Mesenchymal stem cell (in vitro differentiated cells and primary cell): ENCODE data around the gene OVCA2.
A peak's percentile ranks its signal among the peaks of the same experiment; 100 is the strongest.

Experiments used
- DNase-seq: peaks from one replicate; pipeline ENCODE4 v3.0.0-alpha.2; 2013
- H2AFZ ChIP-seq: one replicate; pipeline ENCODE4 v1.6.1; 2013; ENCODE audit warnings: low read depth, mild to moderate bottlenecking, control low read depth, inconsistent platforms, low read length, moderate library complexity
- H2AK5ac ChIP-seq: 2 replicates; pipeline ENCODE4 v1.6.1; 2013; ENCODE audit warnings: low read length, moderate library complexity, mild to moderate bottlenecking, inconsistent platforms; ENCODE audit not compliant: severe bottlenecking
- H2BK120ac ChIP-seq: one replicate; pipeline ENCODE4 v1.6.1; 2013; ENCODE audit warnings: low read depth, mild to moderate bottlenecking, inconsistent platforms, low read length, moderate library complexity
- H2BK12ac ChIP-seq, 2 experiments: one replicate each; pipeline ENCODE4 v1.6.1; 2013; ENCODE audit warnings: inconsistent platforms in 2 of 2, low read length in 2 of 2, mild to moderate bottlenecking in 2 of 2, moderate library complexity in 2 of 2, control low read depth in 1 of 2
- H2BK15ac ChIP-seq: one replicate; pipeline ENCODE4 v1.6.1; 2013; ENCODE audit warnings: mild to moderate bottlenecking, low read depth, inconsistent platforms; ENCODE audit not compliant: poor library complexity, severe bottlenecking
- H2BK5ac ChIP-seq: 2 replicates; pipeline ENCODE4 v1.6.1; 2013; ENCODE audit warnings: low read depth, mild to moderate bottlenecking, low read length, control low read depth, inconsistent platforms; ENCODE audit not compliant: poor library complexity, severe bottlenecking
- H3K14ac ChIP-seq, 2 experiments: one replicate each; pipeline ENCODE4 v1.6.1; 2013; ENCODE audit warnings: inconsistent platforms in 2 of 2, low read length in 2 of 2, control low read depth in 1 of 2, mild to moderate bottlenecking in 1 of 2, moderate library complexity in 1 of 2
- H3K18ac ChIP-seq, 2 experiments: one replicate each; pipeline ENCODE4 v1.6.1; 2013; ENCODE audit warnings: inconsistent platforms in 2 of 2, low read length in 2 of 2, control low read depth in 1 of 2, low read depth in 1 of 2, mild to moderate bottlenecking in 1 of 2
- H3K23ac ChIP-seq, 2 experiments: one replicate each; pipeline ENCODE4 v1.6.1; 2013; ENCODE audit warnings: inconsistent platforms in 2 of 2, low read length in 2 of 2, mild to moderate bottlenecking in 2 of 2, moderate library complexity in 2 of 2, control low read depth in 1 of 2
- H3K27ac ChIP-seq: 2 replicates; pipeline ENCODE4 v1.5.1; 2013; ENCODE audit warnings: mild to moderate bottlenecking, moderate library complexity, low read length, control low read depth, inconsistent platforms; ENCODE audit not compliant: poor library complexity, severe bottlenecking
- H3K27me3 ChIP-seq, 2 experiments: 2 replicates each; pipeline versions ENCODE4 v1.6.1 to v1.7.0; 2013; ENCODE audit warnings: low read length in 2 of 2, mild to moderate bottlenecking in 2 of 2, moderate library complexity in 2 of 2, control low read depth in 1 of 2, inconsistent platforms in 1 of 2; ENCODE audit not compliant: control insufficient read depth in 1 of 2, insufficient read depth in 1 of 2
- H3K36me3 ChIP-seq, 2 experiments: 2 replicates each; pipeline versions ENCODE4 v1.6.1 to v1.7.0; 2013; ENCODE audit warnings: low read length in 2 of 2, control low read depth in 1 of 2, inconsistent platforms in 1 of 2, low read depth in 1 of 2, mild to moderate bottlenecking in 1 of 2; ENCODE audit not compliant: insufficient read depth in 2 of 2, control insufficient read depth in 1 of 2
- H3K4ac ChIP-seq, 2 experiments: one replicate each; pipeline ENCODE4 v1.6.1; 2013; ENCODE audit warnings: inconsistent platforms in 2 of 2, low read length in 2 of 2, mild to moderate bottlenecking in 2 of 2, moderate library complexity in 2 of 2, control low read depth in 1 of 2, low read depth in 1 of 2
- H3K4me1 ChIP-seq: 2 replicates; pipeline ENCODE4 v1.6.1; 2013; ENCODE audit warnings: low read depth, low read length, control low read depth; ENCODE audit not compliant: control insufficient read depth, insufficient read depth
- H3K4me2 ChIP-seq: 2 replicates; pipeline ENCODE4 v1.6.1; 2013; ENCODE audit warnings: low read length, mild to moderate bottlenecking, inconsistent platforms; ENCODE audit not compliant: poor library complexity, severe bottlenecking
- H3K4me3 ChIP-seq, 2 experiments: 2 replicates each; pipeline versions ENCODE4 v1.5.1 to v1.7.0; 2013; ENCODE audit warnings: low read length in 2 of 2, mild to moderate bottlenecking in 2 of 2, control low read depth in 1 of 2, low read depth in 1 of 2; ENCODE audit not compliant: insufficient read depth in 1 of 2
- H3K79me1 ChIP-seq: replicated peaks from 2 replicates; pipeline ENCODE4 v1.6.1; 2013; ENCODE audit warnings: mild to moderate bottlenecking, control low read depth, low read length, inconsistent platforms; ENCODE audit not compliant: poor library complexity, severe bottlenecking
- H3K9ac ChIP-seq: 2 replicates; pipeline ENCODE4 v1.7.0; 2013; ENCODE audit warnings: mild to moderate bottlenecking, low read length, moderate library complexity
- H3K9me3 ChIP-seq: 2 replicates; pipeline ENCODE4 v1.7.0; 2013; ENCODE audit warnings: mild to moderate bottlenecking, low read length; ENCODE audit not compliant: control insufficient read depth
- H4K8ac ChIP-seq: one replicate; pipeline ENCODE4 v1.6.1; 2013; ENCODE audit warnings: inconsistent platforms, mild to moderate bottlenecking, low read length, moderate library complexity
- H4K91ac ChIP-seq: one replicate; pipeline ENCODE4 v1.6.1; 2013; ENCODE audit warnings: mild to moderate bottlenecking, low read length, inconsistent platforms
- WGBS: methylation state at CpG from one replicate; pipeline ENCODE4 v1.1.7; 2013; ENCODE audit warnings: mixed read lengths; 5-methylcytosine and 5-hydroxymethylcytosine counted together

The OVCA2 gene

GRCh38 chr17:2028234-2028614, 13.6 kb upstream of the OVCA2 start:
- H2BK15ac ChIP-seq = no peak overlapping the region
- H3K27me3 ChIP-seq = peaks cover 32 to 41% of the 10 kb centered on the region in 2 experiments
- no peak overlapping the region for H3K23ac ChIP-seq
- no peak overlapping the region for H2AFZ ChIP-seq
- H3K27ac ChIP-seq = no peak overlapping the region
- no peak overlapping the region for H2BK5ac ChIP-seq
- peaks cover 13% of the 10 kb centered on the region for H3K79me1 ChIP-seq
- H4K91ac ChIP-seq = no peak overlapping the region
- H2BK12ac ChIP-seq = no peak overlapping the region
- no peak overlapping the region for H3K9ac ChIP-seq
- H3K9me3 ChIP-seq = no peaks in the 10 kb centered on the region
- H3K4me2 ChIP-seq = no peak overlapping the region
- H3K4ac ChIP-seq = no peak overlapping the region
- H3K18ac ChIP-seq = no peak overlapping the region
- H3K4me1 ChIP-seq = peaks cover 41% of the 10 kb centered on the region
- no peak overlapping the region for H2BK120ac ChIP-seq
- no peak overlapping the region for H4K8ac ChIP-seq
- H3K4me3 ChIP-seq = no peak overlapping the region
- no peak overlapping the region for H3K14ac ChIP-seq
- 92% methylated on average over 5 of the region's 5 CpGs for WGBS
- no peak overlapping the region for H2AK5ac ChIP-seq
- no peak for DNase-seq
- peaks cover 0 to 4% of the 10 kb centered on the region in 2 experiments for H3K36me3 ChIP-seq

GRCh38 chr17:2028737-2029136, 13.1 kb upstream of the OVCA2 start:
- Histone ChIP-seq H3K4me1 (peaks cover 43% of the 10 kb centered on the region), H3K79me1 (peaks cover 18% of the 10 kb centered on the region), H3K4me3 (no peak overlapping the region), H3K27ac (no peak overlapping the region), H2BK120ac (no peak overlapping the region), H4K91ac (peak overlapping the region; percentile 18), H3K36me3 (peaks cover 5 to 9% of the 10 kb centered on the region in 2 experiments), H2AK5ac (no peak overlapping the region), H3K4ac (no peak overlapping the region), H3K9ac (no peak overlapping the region), H2BK12ac (no peak overlapping the region), H3K14ac (no peak overlapping the region), H4K8ac (no peak overlapping the region), H3K4me2 (no peak overlapping the region), H3K9me3 (no peaks in the 10 kb centered on the region), H2BK5ac (no peak overlapping the region), H3K23ac (peak overlapping the region in 1 of 2 experiments; percentile 57), H3K18ac (no peak overlapping the region), H2BK15ac (no peak overlapping the region), H2AFZ (no peak overlapping the region), H3K27me3 (peaks cover 28 to 38% of the 10 kb centered on the region in 2 experiments)
- no peak for DNase-seq
- WGBS = 57% methylated on average over 6 of the region's 6 CpGs

- peak within 1 kb of the TSS in 1 of 2 experiments; percentile 57 for H3K4ac ChIP-seq
- peak; percentile 96 for DNase-seq
- peak within 1 kb of the TSS in 1 of 2 experiments; percentile 0 for H3K14ac ChIP-seq
- peak within 1 kb of the TSS; percentile 75 to 91 for H3K4me3 ChIP-seq
- H4K8ac ChIP-seq = peak within 1 kb of the TSS; percentile 84
- peaks cover 7 to 12% of the 10 kb centered on the region in 2 experiments for H3K36me3 ChIP-seq
- peaks cover 23% of the 10 kb centered on the region for H3K79me1 ChIP-seq
- no peaks in the 10 kb centered on the region for H3K9me3 ChIP-seq
- peak within 1 kb of the TSS in 1 of 2 experiments; percentile 61 for H2BK12ac ChIP-seq
- 3% methylated on average over 59 of the region's 59 CpGs for WGBS
- no peak within 1 kb of the TSS for H3K27ac ChIP-seq
- H3K18ac ChIP-seq = peak within 1 kb of the TSS; percentile 65 to 90
- no peak within 1 kb of the TSS for H2BK120ac ChIP-seq
- H3K23ac ChIP-seq = no peak within 1 kb of the TSS
- peak within 1 kb of the TSS; percentile 69 for H3K4me2 ChIP-seq
- H3K27me3 ChIP-seq = peaks cover 22 to 29% of the 10 kb centered on the region in 2 experiments
- peaks cover 40% of the 10 kb centered on the region for H3K4me1 ChIP-seq
- peak within 1 kb of the TSS; percentile 39 for H2AK5ac ChIP-seq
- H2AFZ ChIP-seq = peak within 1 kb of the TSS; percentile 86
- H4K91ac ChIP-seq = peak within 1 kb of the TSS; percentile 48
- H2BK15ac ChIP-seq = peak within 1 kb of the TSS; percentile 12
- H3K9ac ChIP-seq = peak within 1 kb of the TSS; percentile 90
- H2BK5ac ChIP-seq = no peak within 1 kb of the TSS
These were observed 11.7 kb upstream of the OVCA2 start, which contains the start of gene DPH1 for GRCh38 chr17:2029911-2030778. TSS of gene DPH1 (plus strand) at chr17:2030153. CDS start at chr17:2030170, 17 bp downstream.

- H3K14ac ChIP-seq = no peak overlapping the region
- H3K18ac ChIP-seq = peak overlapping the region in 1 of 2 experiments; percentile 44
- peak overlapping the region; percentile 19 for H4K8ac ChIP-seq
- no peak for DNase-seq
- H4K91ac ChIP-seq = no peak overlapping the region
- peaks cover 19 to 26% of the 10 kb centered on the region in 2 experiments for H3K27me3 ChIP-seq
- H2BK15ac ChIP-seq = no peak overlapping the region
- H3K36me3 ChIP-seq = peaks cover 13 to 14% of the 10 kb centered on the region in 2 experiments
- H3K79me1 ChIP-seq = peaks cover 25% of the 10 kb centered on the region
- H2BK5ac ChIP-seq = no peak overlapping the region
- peak overlapping the region in 1 of 2 experiments; percentile 56 for H3K4ac ChIP-seq
- H2BK12ac ChIP-seq = peak overlapping the region in 1 of 2 experiments; percentile 61
- no peak overlapping the region for H3K27ac ChIP-seq
- peak overlapping the region; percentile 17 to 91 for H3K4me3 ChIP-seq
- no peak overlapping the region for H2BK120ac ChIP-seq
- H2AK5ac ChIP-seq = peak overlapping the region; percentile 32
- peak overlapping the region; percentile 90 for H3K9ac ChIP-seq
- H3K9me3 ChIP-seq = no peaks in the 10 kb centered on the region
- peaks cover 34% of the 10 kb centered on the region for H3K4me1 ChIP-seq
- peak overlapping the region; percentile 69 for H3K4me2 ChIP-seq
- H3K23ac ChIP-seq = no peak overlapping the region
- WGBS = 33% methylated on average over 10 of the region's 10 CpGs
- no peak overlapping the region for H2AFZ ChIP-seq
These were observed 11.1 kb upstream of the OVCA2 start for GRCh38 chr17:2030779-2031163.
